ENCODE results near the gene HEXA.

GRCh38 chr15:72406936-72407335 is 31.1 kb upstream of the HEXA start:
- no peak for TF ChIP-seq E2F1 (CRISPR knock-in tag; IDR thresholded peaks at IDR 0.05)
- TF ChIP-seq, protein P1, sequence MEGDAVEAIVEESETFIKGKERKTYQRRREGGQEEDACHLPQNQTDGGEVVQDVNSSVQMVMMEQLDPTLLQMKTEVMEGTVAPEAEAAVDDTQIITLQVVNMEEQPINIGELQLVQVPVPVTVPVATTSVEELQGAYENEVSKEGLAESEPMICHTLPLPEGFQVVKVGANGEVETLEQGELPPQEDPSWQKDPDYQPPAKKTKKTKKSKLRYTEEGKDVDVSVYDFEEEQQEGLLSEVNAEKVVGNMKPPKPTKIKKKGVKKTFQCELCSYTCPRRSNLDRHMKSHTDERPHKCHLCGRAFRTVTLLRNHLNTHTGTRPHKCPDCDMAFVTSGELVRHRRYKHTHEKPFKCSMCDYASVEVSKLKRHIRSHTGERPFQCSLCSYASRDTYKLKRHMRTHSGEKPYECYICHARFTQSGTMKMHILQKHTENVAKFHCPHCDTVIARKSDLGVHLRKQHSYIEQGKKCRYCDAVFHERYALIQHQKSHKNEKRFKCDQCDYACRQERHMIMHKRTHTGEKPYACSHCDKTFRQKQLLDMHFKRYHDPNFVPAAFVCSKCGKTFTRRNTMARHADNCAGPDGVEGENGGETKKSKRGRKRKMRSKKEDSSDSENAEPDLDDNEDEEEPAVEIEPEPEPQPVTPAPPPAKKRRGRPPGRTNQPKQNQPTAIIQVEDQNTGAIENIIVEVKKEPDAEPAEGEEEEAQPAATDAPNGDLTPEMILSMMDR (IDR thresholded peaks at IDR 0.05), result no peak
- TF ChIP-seq TEAD4 (CRISPR knock-in tag; IDR thresholded peaks at IDR 0.05), result no peak

All from WTC11 (cell line).